GM20431 (cell line): ENCODE measurements around the gene SFTPB.
"Not testable (repeated sequence)": the region's sequence is repeated elsewhere in the genome, so short reads cannot be mapped to it uniquely, and the experiment has no call there.

Experiments
- in situ Hi-C: fragments of 300-500 bp; cut with MseI, MboI; formaldehyde crosslinking; loops from one replicate; pipeline ENCODE4 v1.15.0; 2020; ENCODE audit warnings: low sequenced_read_pairs; ENCODE audit not compliant: unreplicated experiment

SFTPB gene

DNA sequence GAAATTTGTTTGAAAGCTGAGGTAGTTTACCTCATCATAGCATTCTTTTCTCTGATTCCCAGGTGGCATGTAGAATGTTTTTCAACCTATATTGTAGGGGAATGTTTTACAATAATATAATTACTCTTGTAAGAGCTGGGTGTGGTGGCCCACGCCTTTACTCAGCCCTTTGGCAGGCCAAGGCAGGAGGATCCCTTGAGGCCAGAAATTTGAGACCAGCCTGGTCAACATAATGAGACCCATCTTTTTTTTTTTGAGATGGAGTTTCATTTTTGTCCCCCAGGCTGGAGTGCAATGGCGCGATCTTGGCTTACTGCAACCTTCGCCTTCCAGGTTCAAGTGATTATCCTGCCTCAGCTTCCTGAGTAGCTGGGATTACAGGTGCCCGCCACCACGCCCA, 48.4 kb downstream of the SFTPB start:
- in situ Hi-C loops = no loop called here

- in situ Hi-C loops = not testable (repeated sequence)
Measured at GRCh38 chr2:85617723-85618122, 50.3 kb downstream of the SFTPB start.

DNA sequence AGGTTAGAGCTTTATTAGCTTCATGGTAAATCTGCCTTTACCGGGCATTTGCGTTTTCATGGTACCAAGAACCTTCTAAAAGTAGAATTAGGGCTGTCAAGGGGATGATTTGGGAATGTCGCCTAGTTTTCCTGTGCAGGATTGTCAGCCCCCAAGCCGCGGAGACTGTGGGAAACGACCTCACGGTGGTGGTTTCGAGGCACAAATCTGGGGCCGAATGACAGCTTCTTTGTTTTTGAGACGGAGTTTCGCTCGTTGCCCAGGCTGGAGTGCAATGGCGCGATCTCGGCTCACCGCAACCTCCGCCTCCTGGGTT, 52.6 kb downstream of the SFTPB start:
- in situ Hi-C loops = no loop called here

DNA sequence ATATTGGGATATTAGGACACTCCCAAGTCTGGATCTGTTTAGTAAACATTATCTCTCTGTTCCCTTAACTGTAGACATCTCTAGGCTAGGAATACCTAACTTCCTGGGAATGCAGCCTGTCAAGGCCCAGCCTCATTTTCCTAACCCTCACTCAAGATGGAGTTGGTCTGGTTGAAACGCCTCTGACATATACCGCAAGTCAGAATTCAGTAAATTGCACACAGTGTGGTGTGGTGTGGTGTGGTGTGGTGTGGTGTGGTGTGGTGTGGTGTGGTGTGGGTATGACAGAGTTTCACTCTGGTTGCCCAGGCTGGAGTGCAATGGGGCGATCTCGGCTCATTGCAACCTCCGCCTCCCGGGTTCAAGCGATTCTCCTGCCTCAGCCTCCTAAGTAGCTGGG, 53.2 kb downstream of the SFTPB start:
- in situ Hi-C loops = not testable (repeated sequence)

DNA sequence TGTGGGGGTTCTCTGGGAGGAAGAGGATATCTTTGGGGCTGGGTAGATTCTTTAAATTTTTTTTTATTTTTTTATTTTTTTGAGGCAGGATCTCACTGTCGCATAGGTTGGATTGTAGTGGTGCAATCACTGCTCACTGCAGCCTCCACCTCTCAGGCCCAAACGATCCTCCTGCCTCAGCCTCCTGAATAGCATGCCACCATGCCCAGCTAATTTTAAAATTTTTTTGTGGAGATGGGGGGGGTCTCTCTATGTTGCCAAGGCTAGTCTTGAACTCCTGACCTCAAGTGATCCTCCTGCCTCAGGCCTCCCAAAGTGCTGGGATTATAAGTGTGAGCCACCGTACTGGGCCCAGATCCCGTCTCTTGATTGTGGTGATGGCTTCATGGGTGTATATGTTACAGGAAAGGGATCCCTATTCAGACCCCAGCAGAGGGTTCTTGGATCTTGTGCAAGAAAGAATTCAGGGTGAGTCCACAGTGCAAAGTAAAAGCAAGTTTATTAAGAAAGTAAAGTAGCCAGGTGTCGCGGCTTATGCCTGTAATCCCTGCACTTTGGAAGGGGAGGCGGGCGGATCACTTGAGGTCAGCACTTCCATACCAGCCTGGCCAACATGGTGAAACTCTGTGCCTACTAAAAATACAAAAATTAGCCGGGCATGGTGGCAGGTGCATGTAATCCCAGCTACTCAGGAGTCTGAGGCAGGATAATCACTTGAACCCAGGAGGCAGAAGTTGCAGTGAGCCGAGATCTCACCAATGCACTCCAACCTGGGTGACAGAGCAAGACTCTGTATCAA, 54.1 kb downstream of the SFTPB start:
- in situ Hi-C loops = no loop called here

DNA sequence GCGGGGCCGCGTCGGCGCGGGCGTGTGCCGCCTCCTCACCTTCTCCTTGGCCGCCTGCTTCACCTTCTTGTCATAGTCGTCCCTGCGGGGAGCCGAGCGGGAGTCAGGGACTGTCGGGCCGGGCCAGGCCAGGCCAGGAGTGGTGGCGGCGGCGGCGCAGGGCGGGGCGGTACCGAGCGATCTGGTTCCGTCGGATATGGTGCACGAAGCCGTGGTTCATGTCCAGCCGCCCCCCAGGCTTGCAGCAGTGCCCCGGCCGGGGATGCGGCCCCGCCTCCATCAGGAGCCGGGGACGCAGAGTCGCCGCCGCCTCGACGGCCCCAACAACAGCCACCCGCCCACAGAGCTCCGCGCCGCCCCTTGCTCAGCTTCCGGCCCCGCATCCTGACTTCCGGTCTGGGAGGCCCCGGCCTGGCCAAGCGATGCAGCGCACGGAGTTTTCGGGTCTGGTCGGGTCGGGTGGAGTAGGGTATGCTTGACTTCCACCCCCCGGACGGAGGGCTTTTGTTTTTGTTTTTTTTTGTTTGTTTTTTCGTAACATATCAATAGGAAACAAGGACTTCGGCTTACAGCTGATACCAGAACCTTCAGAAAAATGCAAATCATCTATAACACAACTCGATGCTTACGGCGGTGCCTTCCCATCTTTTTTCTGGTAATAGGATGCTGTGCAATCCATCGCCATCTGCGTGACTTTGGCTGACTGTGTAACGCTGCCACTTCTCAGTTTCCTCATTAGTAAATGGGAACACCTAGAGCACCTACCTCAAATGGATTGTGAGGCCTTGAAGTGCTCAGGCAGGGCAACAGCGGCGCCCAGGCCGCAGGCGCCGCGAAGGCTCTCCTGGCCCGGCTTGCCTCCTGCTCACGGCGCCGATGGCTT, 56.1 kb downstream of the SFTPB start, which contains the start of gene C2orf68:
Gene C2orf68 (minus strand): TSS at position 362 of the 883 bp plus-strand sequence. CDS start 82 bp downstream, at position 280.
- in situ Hi-C loops = no loop called here

DNA sequence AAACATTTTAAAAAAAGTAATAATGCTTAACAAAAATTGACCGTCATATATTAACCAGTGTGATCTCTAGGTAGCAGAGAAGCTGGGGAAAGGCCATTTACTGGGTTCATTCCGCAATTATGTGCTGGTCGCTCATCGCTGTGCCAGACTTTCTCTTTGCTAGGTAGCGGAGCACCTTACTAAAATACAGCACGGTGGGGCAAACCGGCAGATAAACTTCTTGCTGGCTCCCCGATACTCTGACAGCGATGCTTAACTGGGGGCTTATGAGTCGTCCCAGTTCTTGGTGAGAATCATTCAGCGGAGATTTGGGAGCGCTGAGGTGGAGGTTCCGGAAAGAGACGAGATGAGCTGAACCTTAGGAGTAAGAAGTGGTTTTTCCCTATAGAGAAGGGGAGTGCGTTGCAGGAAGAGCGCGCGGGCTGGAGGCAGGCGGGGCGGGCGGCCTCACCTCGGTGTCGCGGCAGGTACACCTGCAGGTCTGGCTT, 56.7 kb downstream of the SFTPB start:
- in situ Hi-C loops = no loop called here
